Uterus (tissue), 4 donors: ENCODE results near the gene SPOCK1. TPM values are rescaled to one million over a fixed set of nuclear protein-coding genes. Genes with fewer than 3 reads are reported as not detected.
"Not testable (repeated sequence)": the region's sequence is repeated elsewhere in the genome, so short reads cannot be mapped to it uniquely, and the experiment has no call there.

Experiments used
- DNase-seq, 2 donors: peaks; one replicate each; pipeline ENCODE4 v3.0.0-alpha.2; 2019 to 2020
- H3K27ac ChIP-seq, 2 donors: fragments of 200-600 bp; sonication (generic); 1 replicate in 1 of 2; 2 replicates in 1 of 2; pipeline ENCODE4 v1.5.1; 2016 to 2018
- H3K27me3 ChIP-seq, 2 donors: fragments of 200-600 bp; sonication (generic); one replicate each; pipeline ENCODE4 v1.5.1; 2018 to 2019; ENCODE audit warnings: control low read depth in 1 of 2
- H3K36me3 ChIP-seq, 2 donors: fragments of 200-600 bp; sonication (generic); one replicate each; pipeline ENCODE4 v1.5.1; 2019; ENCODE audit warnings: control low read depth in 1 of 2
- H3K4me1 ChIP-seq, 2 donors: fragments of 200-600 bp; sonication (generic); one replicate each; pipeline ENCODE4 v1.5.1; 2018 to 2019; ENCODE audit warnings: control low read depth in 1 of 2
- H3K4me3 ChIP-seq, 2 donors: fragments of 200-600 bp; sonication (generic); 1 replicate in 1 of 2; 2 replicates in 1 of 2; pipeline ENCODE4 v1.5.1; 2018 to 2019; ENCODE audit warnings: mild to moderate bottlenecking in 1 of 2
- H3K9me3 ChIP-seq, 2 donors: fragments of 200-600 bp; sonication (generic); one replicate each; pipeline ENCODE4 v1.5.1; 2019; ENCODE audit warnings: control low read depth in 1 of 2
- CTCF ChIP-seq, 4 experiments: fragments of 200-600 bp in 2 of 4; fragments of 450-650 bp in 2 of 4; sonication (generic) in 2 of 4; IDR thresholded peaks; one replicate each; pipeline ENCODE4 v1.5.1; 2016 to 2019; ENCODE audit warnings: antibody characterized with exemption in 4 of 4, mild to moderate bottlenecking in 2 of 4, moderate library complexity in 1 of 4
- POLR2A ChIP-seq, 2 donors: fragments of 450-650 bp; IDR thresholded peaks; one replicate each; pipeline ENCODE4 v1.6.1; 2016; ENCODE audit warnings: antibody characterized with exemption in 2 of 2, mild to moderate bottlenecking in 1 of 2, moderate library complexity in 1 of 2
- intact Hi-C: fragments of 100-400 bp; cut with DNase I; formaldehyde crosslinking; loops from one replicate; pipeline ENCODE4 v1.15.1; 2023; ENCODE audit warnings: low total_unique reads
- small RNA-seq: library from RNA; depleted of rRNA; stranded (forward); fragments of <200 nt; gene quantifications from one replicate; pipeline ENCODE3, GENCODE V24; 2016
- total RNA-seq, 4 donors: library from RNA; depleted of rRNA in 3 of 4; stranded (reverse); fragments of >200 nt in 3 of 4; gene quantifications; one replicate each; pipeline versions ENCODE4 v1.1.0 to v1.2.4, GENCODE V29; 2014 to 2023
- donor health status: DM: yes; HTN: yes; CAD: no.

SPOCK1 gene
- total RNA-seq, 4 donors from 2014 or later: 31.8 to 131 (median 45.1) TPM

- no peak overlapping the region for H3K27ac ChIP-seq
- no peak for DNase-seq
- intact Hi-C loops: no loop called here
- no peak for TF ChIP-seq POLR2A (IDR thresholded peaks at IDR 0.05)
- no peak for TF ChIP-seq CTCF (IDR thresholded peaks at IDR 0.05)
- H3K27me3 ChIP-seq: no peaks in the 10 kb centered on the region
- no peak overlapping the region for H3K4me3 ChIP-seq
- H3K9me3 ChIP-seq: no peaks in the 10 kb centered on the region
- no peaks in the 10 kb centered on the region for H3K36me3 ChIP-seq
- H3K4me1 ChIP-seq: no peaks in the 10 kb centered on the region
These were observed 535.6 kb downstream of the SPOCK1 start for GRCh38 chr5:136963504-136963903.

- H3K4me3 ChIP-seq: no peak overlapping the region
- no peaks in the 10 kb centered on the region for H3K4me1 ChIP-seq
- DNase-seq: no peak
- TF ChIP-seq CTCF (IDR thresholded peaks at IDR 0.05) (no peak), POLR2A (IDR thresholded peaks at IDR 0.05) (no peak)
- no peaks in the 10 kb centered on the region for H3K9me3 ChIP-seq
- intact Hi-C loops: no loop called here
- no peaks in the 10 kb centered on the region for H3K27me3 ChIP-seq
- H3K27ac ChIP-seq: no peak overlapping the region
- H3K36me3 ChIP-seq: no peaks in the 10 kb centered on the region
These were observed 541.7 kb downstream of the SPOCK1 start for GRCh38 chr5:136957428-136957827.

- H3K9me3 ChIP-seq, H3K27ac ChIP-seq, intact Hi-C loops, DNase-seq, H3K4me1 ChIP-seq, H3K27me3 ChIP-seq, H3K4me3 ChIP-seq, H3K36me3 ChIP-seq: not testable (repeated sequence)
These were observed 545.0 kb downstream of the SPOCK1 start for GRCh38 chr5:136954142-136954541.

- H3K9me3 ChIP-seq, H3K36me3 ChIP-seq, intact Hi-C loops, H3K27ac ChIP-seq, H3K4me3 ChIP-seq, DNase-seq, H3K27me3 ChIP-seq, H3K4me1 ChIP-seq: not testable (repeated sequence)
These were observed 545.6 kb downstream of the SPOCK1 start for GRCh38 chr5:136953346-136954069.

GRCh38 chr5:136927571-136927970 lies 571.6 kb downstream of the SPOCK1 start:
- Histone ChIP-seq H3K9me3 (no peaks in the 10 kb centered on the region), H3K4me3 (no peak overlapping the region), H3K36me3 (no peaks in the 10 kb centered on the region), H3K27ac (no peak overlapping the region), H3K27me3 (no peaks in the 10 kb centered on the region), H3K4me1 (no peaks in the 10 kb centered on the region)
- DNase-seq: no peak
- intact Hi-C loops: no loop called here
- TF ChIP-seq CTCF (IDR thresholded peaks at IDR 0.05) (no peak), POLR2A (IDR thresholded peaks at IDR 0.05) (no peak)

GRCh38 chr5:136926073-136926472 lies 573.1 kb downstream of the SPOCK1 start:
- no peak overlapping the region for H3K27ac ChIP-seq
- no peaks in the 10 kb centered on the region for H3K9me3 ChIP-seq
- no peak overlapping the region for H3K4me3 ChIP-seq
- no peaks in the 10 kb centered on the region for H3K4me1 ChIP-seq
- intact Hi-C loops: no loop called here
- TF ChIP-seq CTCF (IDR thresholded peaks at IDR 0.05): no peak
- no peak for TF ChIP-seq POLR2A (IDR thresholded peaks at IDR 0.05)
- no peaks in the 10 kb centered on the region for H3K27me3 ChIP-seq
- DNase-seq: no peak
- no peaks in the 10 kb centered on the region for H3K36me3 ChIP-seq

Small RNAs within 50 kb of the gene (small RNA-seq; reads per million reads assigned to genes)
- not detected for gene RNA5SP193

Other genes with a start within 250 kb of the SPOCK1 start
- gene KLHL3, start 236.8 kb upstream of the SPOCK1 start, total RNA-seq: 10 to 100 TPM in 2 of 4 donors, 1 to 10 TPM in 2; 3.1 to 21.8 (median 8.9) TPM